GM12873 (cell line): ENCODE results near the gene CACNA1G.

Experiments used
- CTCF ChIP-seq: IDR thresholded peaks from 2 replicates; pipeline ENCODE4 v1.5.1; 2012; ENCODE audit warnings: low read depth, mild to moderate bottlenecking, moderate library complexity, low read length, control low read depth; ENCODE audit not compliant: insufficient read depth; ENCODE audit errors: missing control alignments

CACNA1G gene

DNA sequence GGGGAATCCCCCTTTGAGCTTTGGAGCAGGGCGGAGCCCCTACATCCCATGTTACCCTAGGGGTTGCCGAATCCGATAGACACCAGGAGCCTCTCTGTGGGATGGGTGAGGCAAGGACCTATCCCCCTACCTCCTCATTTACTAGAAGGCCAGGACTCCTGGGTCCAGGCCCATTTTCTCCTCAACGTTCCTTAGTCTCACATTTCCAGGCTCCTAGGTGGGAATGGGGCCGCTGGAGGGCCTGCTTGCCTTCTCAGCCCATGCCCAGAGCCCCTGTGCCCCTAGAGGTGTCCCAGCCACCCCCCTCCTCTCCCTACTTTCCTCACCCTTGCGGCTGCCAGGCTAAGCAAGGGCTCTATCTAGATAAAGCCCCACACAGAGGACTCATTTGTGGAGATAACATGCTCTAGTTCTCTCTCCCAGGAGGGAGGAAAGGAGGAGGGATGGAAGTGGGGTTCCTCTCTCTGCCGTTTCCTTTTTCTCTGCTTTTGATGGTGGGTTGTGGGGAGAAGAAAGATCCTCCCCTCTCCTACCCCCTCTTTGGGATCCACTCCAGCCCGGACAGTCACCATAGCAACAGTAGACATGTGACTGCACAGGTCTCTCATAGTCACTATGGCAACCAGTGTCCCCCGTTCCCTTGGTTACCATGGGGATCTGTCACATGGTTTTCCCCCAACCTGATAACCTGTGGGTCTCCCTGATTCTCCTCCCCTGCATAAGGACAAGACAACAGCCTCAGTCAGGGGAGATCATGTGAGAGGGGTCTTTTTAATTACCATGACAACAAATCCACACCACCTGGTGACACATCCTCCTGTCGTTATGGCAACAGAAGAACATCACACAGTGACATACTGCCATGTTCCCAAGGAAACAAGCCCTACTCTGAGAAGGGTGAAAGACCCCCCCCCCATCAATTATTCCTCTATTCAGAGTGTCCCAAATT lies 5.2 kb downstream of the CACNA1G start:
- no peak for TF ChIP-seq CTCF

- no peak for TF ChIP-seq CTCF
Observed at GRCh38 chr17:50566886-50567285, 6.4 kb downstream of the CACNA1G start.

GRCh38 chr17:50568659-50569058 lies 8.1 kb downstream of the CACNA1G start:
- TF ChIP-seq CTCF: no peak

DNA sequence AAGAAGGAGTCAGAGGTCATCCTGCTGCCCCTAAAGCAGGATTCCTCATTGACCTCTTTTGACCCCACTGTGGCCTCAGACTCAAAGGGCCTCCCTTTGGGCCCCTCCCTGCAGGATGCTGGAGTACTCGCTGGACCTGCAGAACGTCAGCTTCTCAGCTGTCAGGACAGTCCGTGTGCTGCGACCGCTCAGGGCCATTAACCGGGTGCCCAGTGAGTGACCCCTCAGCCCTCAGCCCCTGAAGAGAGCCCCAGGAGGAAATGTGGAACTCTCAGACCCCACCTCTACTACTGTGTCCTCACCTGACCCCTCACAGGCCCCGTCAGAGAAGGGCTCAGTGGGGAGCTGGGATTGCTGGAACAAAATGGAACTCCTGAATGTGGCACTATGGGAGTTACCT lies 9.1 kb downstream of the CACNA1G start:
- TF ChIP-seq CTCF: no peak

DNA sequence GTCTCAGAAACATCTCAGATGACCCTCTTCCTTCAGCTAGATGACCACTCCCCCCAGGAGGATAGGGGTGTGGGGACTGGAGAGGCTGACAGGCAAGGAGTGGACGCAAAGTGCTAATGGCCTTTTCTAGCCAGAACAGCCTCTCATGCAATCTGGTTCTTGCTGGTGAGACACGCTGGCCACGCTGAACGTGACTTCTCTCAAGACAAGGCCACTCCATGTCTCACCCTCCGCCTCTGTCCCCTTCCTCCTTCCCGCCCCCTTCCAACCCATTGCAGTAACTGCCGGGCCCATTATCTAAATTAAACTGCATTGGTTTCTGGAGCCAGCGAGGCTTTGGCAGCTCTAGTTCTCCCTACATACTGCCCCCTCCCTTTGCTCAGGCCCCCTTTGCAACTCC lies 9.5 kb downstream of the CACNA1G start:
- TF ChIP-seq CTCF: no peak

DNA sequence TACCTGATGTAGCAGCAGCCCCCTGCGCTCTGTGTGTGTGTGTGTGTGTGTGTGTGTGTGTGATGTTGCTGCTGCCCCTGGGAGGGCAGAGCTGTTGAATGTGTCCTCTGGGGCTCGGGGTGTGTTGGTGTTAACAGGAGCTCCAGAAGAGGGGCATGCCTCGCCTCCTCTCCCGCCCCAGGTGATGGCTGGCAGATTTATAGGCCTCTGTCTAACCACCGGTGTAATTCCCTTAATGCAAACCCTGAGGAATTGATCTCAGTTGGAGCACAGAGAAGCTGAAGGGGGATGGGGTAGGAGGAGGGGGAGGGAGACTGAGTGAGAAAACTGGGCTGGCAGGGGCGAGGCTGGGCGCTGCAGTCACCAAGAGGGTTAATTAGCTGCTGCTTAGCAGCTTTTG lies 10.0 kb downstream of the CACNA1G start:
- TF ChIP-seq CTCF: no peak

DNA sequence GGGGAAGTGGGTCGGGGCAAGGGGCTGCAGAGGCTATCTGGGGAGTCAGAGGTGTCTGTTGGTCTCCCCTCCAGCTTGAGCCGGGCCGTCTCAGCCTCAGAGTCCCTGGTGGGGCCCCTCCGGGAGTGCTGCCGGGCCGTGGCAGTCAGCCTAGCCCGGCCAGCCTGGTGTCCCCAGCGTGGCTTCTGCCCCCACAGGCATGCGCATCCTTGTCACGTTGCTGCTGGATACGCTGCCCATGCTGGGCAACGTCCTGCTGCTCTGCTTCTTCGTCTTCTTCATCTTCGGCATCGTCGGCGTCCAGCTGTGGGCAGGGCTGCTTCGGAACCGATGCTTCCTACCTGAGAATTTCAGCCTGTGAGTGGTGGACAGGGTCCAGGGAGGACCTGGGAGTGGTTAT lies 11.2 kb downstream of the CACNA1G start:
- TF ChIP-seq CTCF: no peak
